Astrocyte (in vitro differentiated cells and primary cell): Measurements from ENCODE around the gene POU3F3. TPM values are rescaled to one million over a fixed set of nuclear protein-coding genes. Genes with fewer than 3 reads are reported as not detected.

Experiments
- DNase-seq: peaks from one replicate; pipeline ENCODE4 v3.0.0-alpha.2; 2010; ENCODE audit warnings: low read depth
- FAIRE-seq: peaks from 2 replicates; lab custom pipeline; 2011; peaks lifted over from hg19 to GRCh38; lab: Jason Lieb, UNC
- H2AFZ ChIP-seq: 2 replicates; pipeline ENCODE4 v1.6.0; 2012; ENCODE audit warnings: low read depth, low read length, inconsistent platforms
- H3K27ac ChIP-seq: 2 replicates; pipeline ENCODE4 v1.5.1; 2011; ENCODE audit warnings: low read depth, low read length, inconsistent platforms
- H3K27me3 ChIP-seq: 2 replicates; pipeline ENCODE4 v1.6.0; 2011; ENCODE audit warnings: low read length, inconsistent platforms; ENCODE audit not compliant: insufficient read depth
- H3K36me3 ChIP-seq: 2 replicates; pipeline ENCODE4 v1.5.1; 2011; ENCODE audit warnings: low read length, inconsistent platforms; ENCODE audit not compliant: insufficient read depth
- H3K4me1 ChIP-seq: 2 replicates; pipeline ENCODE4 v1.5.1; 2011; ENCODE audit warnings: low read length, inconsistent platforms; ENCODE audit not compliant: insufficient read depth
- H3K4me2 ChIP-seq: 2 replicates; pipeline ENCODE4 v1.6.0; 2012; ENCODE audit warnings: low read length, inconsistent platforms
- H3K4me3 ChIP-seq: 2 replicates; pipeline ENCODE4 v1.5.1; 2011; ENCODE audit warnings: low read depth, mild to moderate bottlenecking, low read length, inconsistent platforms; ENCODE audit not compliant: insufficient read depth
- H3K79me2 ChIP-seq: 2 replicates; pipeline ENCODE4 v1.6.0; 2012; ENCODE audit warnings: mild to moderate bottlenecking, low read length, inconsistent platforms; ENCODE audit not compliant: insufficient read depth
- H3K9ac ChIP-seq: 2 replicates; pipeline ENCODE4 v1.6.0; 2012; ENCODE audit warnings: mild to moderate bottlenecking, low read length, inconsistent platforms
- H3K9me3 ChIP-seq: 2 replicates; pipeline ENCODE4 v1.5.1; 2012; ENCODE audit warnings: low read depth, mild to moderate bottlenecking, low read length, inconsistent platforms; ENCODE audit not compliant: insufficient read depth
- H4K20me1 ChIP-seq: 2 replicates; pipeline ENCODE4 v1.6.0; 2012; ENCODE audit warnings: low read length, inconsistent platforms; ENCODE audit not compliant: insufficient read depth
- H3K27ac Mint-ChIP-seq: one replicate; pipeline ENCODE4 v1.8.0; 2021; ENCODE audit warnings: mild to moderate bottlenecking, mixed read lengths; ENCODE audit not compliant: unreplicated experiment
- H3K27me3 Mint-ChIP-seq: one replicate; pipeline ENCODE4 v1.8.0; 2021; ENCODE audit warnings: low read depth, mixed read lengths; ENCODE audit not compliant: unreplicated experiment
- H3K36me3 Mint-ChIP-seq: one replicate; pipeline ENCODE4 v1.8.0; 2021; ENCODE audit warnings: low read depth, mixed read lengths; ENCODE audit not compliant: unreplicated experiment
- H3K4me1 Mint-ChIP-seq: one replicate; pipeline ENCODE4 v1.8.0; 2021; ENCODE audit warnings: low read depth, mixed read lengths; ENCODE audit not compliant: unreplicated experiment
- H3K4me3 Mint-ChIP-seq: one replicate; pipeline ENCODE4 v1.8.0; 2021; ENCODE audit warnings: mild to moderate bottlenecking, moderate library complexity, mixed read lengths; ENCODE audit not compliant: unreplicated experiment
- H3K9me3 Mint-ChIP-seq: one replicate; pipeline ENCODE4 v1.8.0; 2021; ENCODE audit warnings: mild to moderate bottlenecking, mixed read lengths; ENCODE audit not compliant: unreplicated experiment
- CTCF ChIP-seq: IDR thresholded peaks from 2 replicates; pipeline ENCODE4 v1.5.1; 2011; ENCODE audit warnings: low read depth, mild to moderate bottlenecking, inconsistent platforms, low read length, moderate library complexity; ENCODE audit not compliant: insufficient read depth
- EZH2 ChIP-seq: IDR thresholded peaks from 2 replicates; pipeline ENCODE4 v1.6.1; 2012; ENCODE audit warnings: mild to moderate bottlenecking, low read length, inconsistent platforms; ENCODE audit not compliant: insufficient read depth
- total RNA-seq: library from RNA; stranded (reverse); gene quantifications from 2 replicates; pipeline ENCODE4 v1.2.1, GENCODE V29; 2021

Gene POU3F3
- total RNA-seq, 1 donor from 2014 or later: 0.09 TPM

GRCh38 chr2:104876606-104877570 is 23.0 kb downstream of the POU3F3 start:
- Histone ChIP-seq H3K36me3 (no peaks in the 10 kb centered on the region), H3K27ac (no peak overlapping the region), H3K27me3 (peaks cover 18% of the 10 kb centered on the region), H4K20me1 (peaks cover 3% of the 10 kb centered on the region), H3K9me3 (no peaks in the 10 kb centered on the region), H2AFZ (no peak overlapping the region), H3K9ac (no peak overlapping the region), H3K4me3 (no peak overlapping the region), H3K4me2 (no peak overlapping the region), H3K79me2 (no peaks in the 10 kb centered on the region), H3K4me1 (peaks cover 4% of the 10 kb centered on the region)
- no peak for TF ChIP-seq CTCF
- TF ChIP-seq EZH2: no peak
- peaks cover 3% of the 10 kb centered on the region for H3K4me1 Mint-ChIP-seq
- no peaks in the 10 kb centered on the region for H3K36me3 Mint-ChIP-seq
- H3K4me3 Mint-ChIP-seq: no peak overlapping the region
- H3K27ac Mint-ChIP-seq: no peak overlapping the region
- no peak for FAIRE-seq
- DNase-seq: no peak
- peaks cover 68% of the 10 kb centered on the region for H3K27me3 Mint-ChIP-seq
- no peaks in the 10 kb centered on the region for H3K9me3 Mint-ChIP-seq

GRCh38 chr2:104878863-104879512 is 25.1 kb downstream of the POU3F3 start:
- Mint-ChIP-seq H3K27ac (no peak overlapping the region), H3K27me3 (peaks cover 65% of the 10 kb centered on the region), H3K36me3 (no peaks in the 10 kb centered on the region), H3K9me3 (no peaks in the 10 kb centered on the region), H3K4me3 (no peak overlapping the region), H3K4me1 (no peaks in the 10 kb centered on the region)
- H3K9me3 ChIP-seq: no peaks in the 10 kb centered on the region
- DNase-seq: no peak
- no peak for FAIRE-seq
- TF ChIP-seq EZH2 (no peak), CTCF (no peak)
- peaks cover 11% of the 10 kb centered on the region for H3K27me3 ChIP-seq
- H3K4me3 ChIP-seq: no peak overlapping the region
- no peak overlapping the region for H3K9ac ChIP-seq
- no peak overlapping the region for H3K4me2 ChIP-seq
- peaks cover 3% of the 10 kb centered on the region for H4K20me1 ChIP-seq
- H2AFZ ChIP-seq: no peak overlapping the region
- H3K27ac ChIP-seq: no peak overlapping the region
- H3K36me3 ChIP-seq: no peaks in the 10 kb centered on the region
- no peaks in the 10 kb centered on the region for H3K4me1 ChIP-seq
- no peaks in the 10 kb centered on the region for H3K79me2 ChIP-seq
